HG03378 (cell line): ENCODE results near the gene ZFY.
"Not testable (repeated sequence)": the region's sequence is repeated elsewhere in the genome, so short reads cannot be mapped to it uniquely, and the experiment has no call there.

Experiments
- ATAC-seq: cut with Tn5 transposase; IDR thresholded peaks from one replicate; pipeline ENCODE4 v1.9.1; 2021; ENCODE audit warnings: mild to moderate bottlenecking, moderate library complexity; ENCODE audit not compliant: unreplicated experiment

Gene ZFY

GRCh38 chrY:2972708-2973107, 37.5 kb downstream of the ZFY start:
- ATAC-seq = no peak

- ATAC-seq = no peak
Observed at GRCh38 chrY:2973110-2973751, 38.0 kb downstream of the ZFY start.

DNA sequence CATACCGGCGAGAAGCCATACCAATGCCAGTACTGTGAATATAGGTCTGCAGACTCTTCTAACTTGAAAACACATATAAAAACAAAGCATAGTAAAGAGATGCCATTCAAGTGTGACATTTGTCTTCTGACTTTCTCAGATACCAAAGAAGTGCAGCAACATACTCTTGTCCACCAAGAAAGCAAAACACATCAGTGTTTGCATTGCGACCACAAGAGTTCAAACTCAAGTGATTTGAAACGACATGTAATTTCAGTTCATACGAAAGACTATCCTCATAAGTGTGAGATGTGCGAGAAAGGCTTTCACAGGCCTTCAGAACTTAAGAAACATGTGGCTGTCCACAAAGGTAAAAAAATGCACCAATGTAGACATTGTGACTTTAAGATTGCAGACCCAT, 44.1 kb downstream of the ZFY start:
- ATAC-seq = no peak

DNA sequence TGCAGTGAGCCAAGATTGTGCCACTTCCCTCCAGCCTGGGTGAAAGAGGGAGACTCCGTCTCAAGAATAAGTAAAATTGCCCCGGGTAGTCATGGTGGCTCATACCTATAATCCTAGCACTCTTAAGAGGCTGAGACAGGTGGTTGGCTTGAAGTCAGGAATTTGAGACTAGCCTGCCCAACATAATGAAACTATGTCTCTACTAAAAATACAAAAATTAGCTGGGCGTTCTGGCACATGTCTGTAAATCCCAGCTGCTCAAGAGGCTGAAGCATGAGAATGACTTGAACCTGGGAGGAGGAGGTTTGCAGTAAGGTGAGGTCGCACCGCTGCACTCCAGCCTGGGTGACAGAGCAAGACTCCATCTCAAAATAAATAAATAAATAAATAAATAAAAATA, 49.3 kb downstream of the ZFY start:
- no peak for ATAC-seq

GRCh38 chrY:2987178-2987577, 52.0 kb downstream of the ZFY start:
- not testable (repeated sequence) for ATAC-seq

DNA sequence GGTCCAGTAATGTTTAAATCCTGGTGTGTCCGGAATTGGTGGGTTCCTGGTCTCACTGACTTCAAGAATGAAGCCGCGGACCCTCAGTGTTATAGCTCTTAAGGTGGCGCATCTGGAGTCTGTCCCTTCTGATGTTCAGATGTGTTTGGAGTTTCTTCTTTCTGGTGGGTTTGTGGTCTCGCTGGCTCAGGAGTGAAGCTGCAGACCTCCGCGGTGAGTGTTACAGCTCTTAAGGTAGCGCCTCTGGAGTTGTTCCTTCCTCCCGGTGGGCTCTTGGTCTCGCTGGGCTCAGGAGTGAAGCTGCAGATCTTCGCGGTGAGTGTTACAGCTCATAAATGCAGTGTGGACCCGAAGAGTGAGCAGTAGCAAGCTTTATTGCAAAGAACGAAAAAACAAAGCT, 62.2 kb downstream of the ZFY start:
- ATAC-seq = not testable (repeated sequence)

DNA sequence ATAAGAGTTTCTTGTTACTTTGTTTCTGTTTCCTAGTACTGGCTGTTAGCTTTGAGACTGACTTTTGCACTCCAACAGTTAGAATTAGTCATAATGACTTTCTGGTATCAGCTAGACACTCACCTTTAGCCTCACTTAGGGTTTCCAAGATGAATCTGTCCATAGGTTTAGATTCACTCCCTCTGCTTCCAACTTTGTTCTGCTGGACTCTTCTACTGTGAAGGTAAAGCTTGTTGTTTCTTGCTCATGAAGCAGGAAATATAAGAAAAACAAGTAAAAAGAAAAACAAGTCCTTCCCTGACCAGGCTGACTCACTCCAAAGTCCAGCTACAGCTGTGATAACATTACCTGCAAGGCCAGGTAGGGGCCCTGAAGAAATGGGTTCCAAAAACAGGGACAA, 67.0 kb downstream of the ZFY start:
- no peak for ATAC-seq

- no peak for ATAC-seq
Observed at GRCh38 chrY:3002680-3003515, 67.7 kb downstream of the ZFY start.

- ATAC-seq = no peak
Observed at GRCh38 chrY:3003516-3003830, 68.3 kb downstream of the ZFY start.

- no peak for ATAC-seq
Observed at GRCh38 chrY:3003846-3004245, 68.7 kb downstream of the ZFY start.

DNA sequence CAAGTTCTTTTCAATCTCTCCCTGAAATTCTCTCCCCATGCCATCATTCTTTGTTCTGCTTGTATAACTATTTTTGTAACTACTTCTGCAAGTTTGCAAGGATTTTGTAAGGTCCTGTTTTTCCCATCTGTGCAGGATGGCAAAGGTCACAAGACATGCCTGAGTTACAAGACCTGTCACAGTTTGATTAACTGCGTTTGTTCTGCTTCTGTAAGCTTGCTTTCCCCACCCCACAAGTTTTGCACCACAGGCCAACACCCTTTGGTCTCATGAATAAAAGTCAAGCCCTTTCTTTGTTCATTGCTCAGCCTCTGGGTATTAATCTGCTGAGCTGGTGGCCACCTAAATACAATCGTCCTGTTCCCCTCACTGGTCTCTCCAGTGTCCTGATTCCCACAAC, 70.8 kb downstream of the ZFY start:
- ATAC-seq = not testable (repeated sequence)

DNA sequence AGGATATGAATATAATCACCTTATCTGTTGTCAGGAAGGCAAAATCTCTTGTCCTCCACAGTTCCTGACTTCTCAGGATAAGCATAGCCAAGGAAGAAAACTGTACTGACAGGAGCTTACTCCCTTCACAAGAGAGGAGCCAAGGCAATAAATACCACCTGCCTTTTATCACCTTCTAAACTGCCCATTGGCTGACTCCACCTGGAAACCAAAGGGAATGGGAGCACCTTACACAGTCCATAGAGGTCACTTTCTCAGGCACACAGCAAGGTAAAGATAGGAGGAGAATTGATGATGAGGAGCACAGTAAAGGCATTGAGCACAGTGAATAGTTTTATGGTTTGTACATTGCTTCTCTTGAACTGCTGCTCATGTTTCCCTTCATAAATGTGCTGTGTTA, 72.8 kb downstream of the ZFY start:
- ATAC-seq = no peak

DNA sequence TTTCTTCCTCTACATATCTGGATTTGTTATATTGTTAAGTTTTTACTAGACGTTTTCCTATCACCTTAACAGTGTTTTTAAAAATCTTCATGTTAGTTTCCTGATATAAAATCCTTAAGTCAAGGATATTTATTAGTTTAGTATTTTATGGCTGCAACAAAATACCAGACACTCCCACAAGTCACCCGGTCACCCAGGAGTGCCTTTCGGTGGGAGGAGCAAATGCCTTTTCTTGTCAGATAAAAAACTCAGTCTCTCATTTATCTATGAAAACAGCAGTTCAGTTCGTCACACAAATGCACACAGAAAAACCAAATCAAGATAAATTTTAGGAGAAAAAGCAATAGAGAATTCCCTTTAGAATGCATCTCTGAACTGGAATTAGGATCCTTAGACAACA, 77.0 kb downstream of the ZFY start:
- ATAC-seq = no peak

DNA sequence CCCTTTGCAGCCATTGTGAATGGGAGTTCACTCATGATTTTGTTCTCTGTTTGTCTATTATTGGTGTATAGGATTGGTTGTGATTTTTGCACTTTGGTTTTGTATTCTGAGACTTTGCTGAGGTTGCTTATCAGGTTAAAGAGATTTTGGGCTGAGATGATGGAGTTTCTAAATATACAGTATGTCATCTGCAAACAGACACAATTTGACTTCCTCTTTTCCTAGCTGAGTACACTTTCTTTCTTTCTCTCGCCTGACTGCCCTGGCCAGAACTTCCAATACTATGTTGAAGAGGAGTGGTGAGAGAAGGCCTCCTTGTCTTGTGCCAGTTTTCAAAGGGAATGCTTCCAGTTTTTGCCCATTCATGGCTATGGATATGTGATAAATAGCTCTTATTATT, 81.4 kb downstream of the ZFY start:
- ATAC-seq = no peak

DNA sequence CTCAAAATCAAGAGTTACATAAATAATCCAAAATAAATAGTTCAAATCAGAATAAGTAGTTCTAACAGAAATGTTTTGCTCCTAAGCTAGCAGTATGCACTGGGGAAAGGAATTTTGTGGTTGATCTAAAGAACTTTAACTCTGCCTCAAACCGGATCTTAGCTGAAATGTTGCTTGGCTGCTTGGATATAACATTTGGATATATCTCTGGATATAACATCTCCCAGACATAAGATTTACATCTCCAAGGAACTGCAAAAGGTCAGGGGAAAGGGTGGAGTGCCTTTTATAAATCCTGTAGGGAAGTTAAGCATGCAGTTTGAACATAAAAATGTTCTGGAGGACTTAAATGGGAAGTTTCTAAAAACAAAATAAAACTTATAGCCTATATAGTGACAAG, 83.4 kb downstream of the ZFY start:
- no peak for ATAC-seq

- ATAC-seq = no peak
Observed at GRCh38 chrY:3019584-3019983, 84.4 kb downstream of the ZFY start.

DNA sequence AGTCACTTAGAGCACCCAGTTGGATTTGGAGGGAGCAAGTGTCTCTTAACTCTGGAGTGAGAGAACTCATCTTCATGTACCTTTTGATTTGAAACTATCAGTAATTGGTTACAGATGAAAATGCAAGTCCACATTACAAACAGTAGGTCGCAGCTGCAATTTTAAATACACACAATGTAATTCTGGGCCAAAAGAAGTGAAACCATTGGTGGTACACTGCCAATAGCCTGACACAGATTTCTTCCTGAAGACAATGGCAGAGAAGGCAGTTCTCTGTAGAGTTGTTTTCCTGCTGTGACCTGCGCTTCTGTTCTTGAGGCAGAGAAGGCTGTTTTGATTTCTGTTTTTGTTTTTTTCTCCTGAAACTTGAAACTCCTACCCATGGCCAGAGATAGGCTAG, 86.0 kb downstream of the ZFY start:
- no peak for ATAC-seq

DNA sequence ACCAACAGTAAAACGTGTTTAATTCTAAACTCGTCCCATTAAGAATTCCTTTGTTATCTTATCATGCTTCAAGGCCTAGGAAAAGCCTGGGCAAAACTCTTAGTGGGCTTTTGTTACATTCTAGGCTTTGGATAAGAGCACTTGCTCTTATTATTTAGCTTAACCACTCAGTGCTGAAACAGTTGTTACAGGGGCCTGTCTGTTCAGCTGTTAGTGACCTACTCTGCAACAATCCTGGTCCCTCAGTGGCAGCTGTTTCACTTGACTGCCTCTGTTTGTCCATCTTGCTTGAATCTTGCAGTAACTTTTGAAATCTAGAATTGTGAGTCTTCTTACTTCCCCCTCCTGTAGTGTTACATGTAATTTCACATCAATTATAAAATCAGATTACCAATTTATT, 88.4 kb downstream of the ZFY start:
- ATAC-seq = no peak

DNA sequence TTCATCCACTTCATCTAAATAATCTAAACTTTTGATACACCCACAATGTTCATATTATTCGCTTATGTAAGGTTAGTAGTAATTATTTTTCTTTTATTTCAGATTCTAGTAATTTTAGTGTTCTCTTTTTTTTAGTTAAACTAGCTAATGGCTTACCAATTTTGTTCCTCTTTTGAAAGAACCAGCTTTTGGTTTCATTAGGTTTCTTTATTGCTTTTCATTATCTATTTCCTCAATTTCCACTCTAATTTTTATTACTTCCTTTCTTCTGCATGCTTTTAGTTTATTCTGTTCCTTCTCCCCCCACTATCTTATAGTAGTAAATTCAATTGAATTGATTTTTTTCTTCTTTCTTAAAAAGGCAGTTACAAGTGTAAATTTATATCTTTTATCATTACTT, 90.2 kb downstream of the ZFY start:
- ATAC-seq = no peak
